Glutamatergic neuron (in vitro differentiated cells): Measurements from ENCODE around the gene CCT5. TPM values are rescaled to one million over a fixed set of nuclear protein-coding genes. Genes with fewer than 3 reads are reported as not detected.

Experiments used
- DNase-seq: peaks from one replicate; pipeline ENCODE4 v3.0.0; 2022
- H3K27ac Mint-ChIP-seq: one replicate; pipeline ENCODE4 v1.8.0; 2020; ENCODE audit warnings: mild to moderate bottlenecking, mixed read lengths, inconsistent platforms; ENCODE audit not compliant: unreplicated experiment
- H3K27me3 Mint-ChIP-seq: one replicate; pipeline ENCODE4 v1.8.0; 2020; ENCODE audit warnings: mild to moderate bottlenecking, moderate library complexity, mixed read lengths, inconsistent platforms; ENCODE audit not compliant: unreplicated experiment
- H3K36me3 Mint-ChIP-seq: one replicate; pipeline ENCODE4 v1.8.0; 2020; ENCODE audit warnings: mild to moderate bottlenecking, mixed read lengths, inconsistent platforms; ENCODE audit not compliant: unreplicated experiment
- H3K4me1 Mint-ChIP-seq: one replicate; pipeline ENCODE4 v1.8.0; 2020; ENCODE audit warnings: mild to moderate bottlenecking, low read depth, mixed read lengths, inconsistent platforms; ENCODE audit not compliant: unreplicated experiment
- H3K4me3 Mint-ChIP-seq: one replicate; pipeline ENCODE4 v1.8.0; 2020; ENCODE audit warnings: mild to moderate bottlenecking, mixed read lengths, inconsistent platforms; ENCODE audit not compliant: unreplicated experiment
- H3K9me3 Mint-ChIP-seq: one replicate; pipeline ENCODE4 v1.8.0; 2020; ENCODE audit warnings: mild to moderate bottlenecking, moderate library complexity, mixed read lengths, inconsistent platforms; ENCODE audit not compliant: unreplicated experiment
- total RNA-seq: library from RNA; stranded (reverse); fragmentation: NEBNext Ultra II Directional; extraction: Animal tissue kit (Norgen Biotek cat#: 25700); gene quantifications from one replicate; pipeline ENCODE4 v1.2.1, GENCODE V29; 2021; ENCODE audit not compliant: unreplicated experiment
- TF ChIP-seq, protein P1 (sequence below): fragments of 200-600 bp; sonication (generic); IDR thresholded peaks from one replicate; pipeline ENCODE4 v1.5.0; 2021; ENCODE audit not compliant: partially characterized antibody, unreplicated experiment

Gene CCT5
- total RNA-seq, 1 donor from 2014 or later, result 284 TPM

GRCh38 chr5:10219068-10219467 lies 31.0 kb upstream of the CCT5 start:
- TF ChIP-seq, protein P1, sequence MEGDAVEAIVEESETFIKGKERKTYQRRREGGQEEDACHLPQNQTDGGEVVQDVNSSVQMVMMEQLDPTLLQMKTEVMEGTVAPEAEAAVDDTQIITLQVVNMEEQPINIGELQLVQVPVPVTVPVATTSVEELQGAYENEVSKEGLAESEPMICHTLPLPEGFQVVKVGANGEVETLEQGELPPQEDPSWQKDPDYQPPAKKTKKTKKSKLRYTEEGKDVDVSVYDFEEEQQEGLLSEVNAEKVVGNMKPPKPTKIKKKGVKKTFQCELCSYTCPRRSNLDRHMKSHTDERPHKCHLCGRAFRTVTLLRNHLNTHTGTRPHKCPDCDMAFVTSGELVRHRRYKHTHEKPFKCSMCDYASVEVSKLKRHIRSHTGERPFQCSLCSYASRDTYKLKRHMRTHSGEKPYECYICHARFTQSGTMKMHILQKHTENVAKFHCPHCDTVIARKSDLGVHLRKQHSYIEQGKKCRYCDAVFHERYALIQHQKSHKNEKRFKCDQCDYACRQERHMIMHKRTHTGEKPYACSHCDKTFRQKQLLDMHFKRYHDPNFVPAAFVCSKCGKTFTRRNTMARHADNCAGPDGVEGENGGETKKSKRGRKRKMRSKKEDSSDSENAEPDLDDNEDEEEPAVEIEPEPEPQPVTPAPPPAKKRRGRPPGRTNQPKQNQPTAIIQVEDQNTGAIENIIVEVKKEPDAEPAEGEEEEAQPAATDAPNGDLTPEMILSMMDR, result no peak
- no peak for DNase-seq
- Mint-ChIP-seq H3K27ac (no peak overlapping the region), H3K4me1 (no peaks in the 10 kb centered on the region), H3K36me3 (peaks cover 12% of the 10 kb centered on the region), H3K27me3 (peaks cover 3% of the 10 kb centered on the region), H3K9me3 (peaks cover 2% of the 10 kb centered on the region), H3K4me3 (no peak overlapping the region)

DNA sequence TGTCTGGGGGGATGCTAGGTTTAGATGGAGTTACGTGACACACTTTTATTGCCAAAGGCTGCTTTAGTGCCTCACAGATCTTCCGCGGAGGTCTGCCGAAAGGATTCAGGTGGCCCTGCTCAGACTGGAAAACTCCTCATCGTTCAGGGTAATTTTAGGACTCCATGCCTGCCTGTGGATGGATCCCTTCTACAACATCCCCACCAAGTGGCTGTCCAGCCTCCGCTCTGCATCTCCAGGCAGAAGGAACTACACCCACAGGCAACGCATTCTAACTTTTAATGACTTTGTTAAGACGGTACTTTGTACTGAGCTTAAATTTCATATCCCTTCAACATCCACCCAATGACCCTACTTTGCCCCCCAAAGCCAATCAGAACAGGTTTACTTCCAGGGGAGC lies 29.8 kb upstream of the CCT5 start:
- Mint-ChIP-seq H3K4me1 (no peaks in the 10 kb centered on the region), H3K27ac (no peak overlapping the region), H3K4me3 (no peak overlapping the region), H3K36me3 (peaks cover 21% of the 10 kb centered on the region), H3K27me3 (peaks cover 3% of the 10 kb centered on the region), H3K9me3 (peaks cover 3% of the 10 kb centered on the region)
- TF ChIP-seq, protein P1, result no peak
- no peak for DNase-seq

DNA sequence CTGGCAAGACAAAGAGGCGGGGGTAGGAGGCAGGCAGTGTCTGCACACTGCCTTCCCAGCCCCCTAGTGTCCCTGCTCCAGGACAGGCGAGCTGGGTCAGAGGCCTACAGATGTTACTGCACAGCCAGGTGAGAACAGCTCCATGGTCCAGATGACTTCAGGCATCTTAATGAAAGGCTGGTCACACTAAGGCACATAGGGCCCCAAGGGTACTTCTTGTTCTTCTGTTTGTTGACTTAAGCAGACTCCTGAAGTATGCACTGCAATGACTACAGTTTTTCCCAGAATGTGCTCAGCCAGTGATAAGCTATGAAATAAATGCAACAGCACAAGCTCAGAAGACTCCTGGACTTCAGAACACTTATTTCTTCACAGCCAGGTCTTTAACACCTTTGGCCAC lies 27.8 kb upstream of the CCT5 start:
- H3K4me3 Mint-ChIP-seq, result no peak overlapping the region
- H3K9me3 Mint-ChIP-seq, result peaks cover 3% of the 10 kb centered on the region
- H3K27ac Mint-ChIP-seq, result no peak overlapping the region
- H3K36me3 Mint-ChIP-seq, result peaks cover 34% of the 10 kb centered on the region
- H3K4me1 Mint-ChIP-seq, result no peaks in the 10 kb centered on the region
- H3K27me3 Mint-ChIP-seq, result peaks cover 3% of the 10 kb centered on the region
- TF ChIP-seq, protein P1, result no peak
- DNase-seq, result no peak

GRCh38 chr5:10227379-10227778 lies 22.7 kb upstream of the CCT5 start:
- Mint-ChIP-seq H3K9me3 (peaks cover 6% of the 10 kb centered on the region), H3K4me3 (no peak overlapping the region), H3K36me3 (peaks cover 34% of the 10 kb centered on the region), H3K4me1 (no peaks in the 10 kb centered on the region), H3K27ac (no peak overlapping the region), H3K27me3 (peaks cover 3% of the 10 kb centered on the region)
- no peak for DNase-seq
- TF ChIP-seq, protein P1, result no peak

DNA sequence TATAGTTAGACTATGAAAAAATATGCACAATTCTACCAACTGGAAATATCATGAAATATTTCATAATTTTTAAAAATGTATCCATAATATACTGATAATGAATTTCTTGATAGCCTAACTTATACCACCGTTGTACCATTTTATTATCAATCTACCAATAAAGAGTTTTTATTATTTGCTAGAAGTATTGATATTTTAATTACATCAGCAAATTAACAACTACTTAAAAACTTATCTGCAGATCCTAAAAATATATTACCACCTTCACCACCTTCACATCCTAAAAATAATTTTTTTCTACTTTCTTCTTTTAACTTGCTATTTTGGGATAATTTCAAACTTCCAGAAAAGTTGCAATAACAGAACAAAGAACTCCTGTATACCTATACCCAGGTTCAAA lies 21.8 kb upstream of the CCT5 start:
- TF ChIP-seq, protein P1, result no peak
- peaks cover 30% of the 10 kb centered on the region for H3K36me3 Mint-ChIP-seq
- H3K27me3 Mint-ChIP-seq, result peaks cover 3% of the 10 kb centered on the region
- DNase-seq, result no peak
- no peaks in the 10 kb centered on the region for H3K4me1 Mint-ChIP-seq
- H3K4me3 Mint-ChIP-seq, result no peak overlapping the region
- peaks cover 4% of the 10 kb centered on the region for H3K9me3 Mint-ChIP-seq
- H3K27ac Mint-ChIP-seq, result no peak overlapping the region
